WTC11 (cell line): ENCODE results near the gene KCNJ8. TPM values are rescaled to one million over a fixed set of nuclear protein-coding genes. Genes with fewer than 3 reads are reported as not detected.

Experiments used
- ATAC-seq: fragments of 200-7000 bp; cut with Tn5 transposase; 2 replicates; pipeline ENCODE4 v1.10.0; 2021; ENCODE audit warnings: mild to moderate bottlenecking, moderate library complexity
- Bru-seq: library from RNA; stranded (reverse); fragments of 400-500 nt; gene quantifications from one replicate; lab custom pipeline; 2021; lab: Mats Ljungman, UMichigan
- CTCF ChIA-PET: fragments of 300-600 bp; sonication (Branson Sonifier 250); formaldehyde crosslinking; loops from one replicate; lab custom pipeline; 2021; ENCODE audit warnings: antibody characterized with exemption; lab: Charles Lee
- POLR2A ChIA-PET: fragments of 350-600 bp; sonication (Branson Sonifier 250); formaldehyde crosslinking; loops from one replicate; lab custom pipeline; 2021; ENCODE audit warnings: antibody characterized with exemption; lab: Charles Lee
- DNase-seq: peaks from one replicate; pipeline ENCODE4 v3.0.0; 2021; ENCODE audit warnings: low spot score
- H3K27ac Mint-ChIP-seq: 2 replicates; pipeline ENCODE4 v1.8.0; 2021; ENCODE audit warnings: mixed read lengths
- H3K27me3 Mint-ChIP-seq: 2 replicates; pipeline ENCODE4 v1.8.0; 2021; ENCODE audit warnings: low read depth, mild to moderate bottlenecking, moderate library complexity, mixed read lengths
- H3K36me3 Mint-ChIP-seq: 2 replicates; pipeline ENCODE4 v1.8.0; 2021; ENCODE audit warnings: mixed read lengths
- H3K4me1 Mint-ChIP-seq: 2 replicates; pipeline ENCODE4 v1.8.0; 2022; ENCODE audit warnings: mixed read lengths
- H3K4me3 Mint-ChIP-seq: 2 replicates; pipeline ENCODE4 v1.8.0; 2021; ENCODE audit warnings: mild to moderate bottlenecking, moderate library complexity, mixed read lengths
- H3K9me3 Mint-ChIP-seq: 2 replicates; pipeline ENCODE4 v1.8.0; 2021; ENCODE audit warnings: mixed read lengths
- ATF6 ChIP-seq: sonication (generic); formaldehyde crosslinking; IDR thresholded peaks from 2 replicates; pipeline ENCODE4 v1.8.1; 2023; ENCODE audit warnings: mild to moderate bottlenecking, missing genetic modification reagents
- ESRRA ChIP-seq: sonication (generic); formaldehyde crosslinking; IDR thresholded peaks from 2 replicates; pipeline ENCODE4 v1.8.1; 2022; ENCODE audit warnings: mild to moderate bottlenecking, missing genetic modification reagents, borderline replicate concordance
- FOXK1 ChIP-seq: sonication (generic); formaldehyde crosslinking; IDR thresholded peaks from 2 replicates; pipeline ENCODE4 v1.8.0; 2022; ENCODE audit warnings: mild to moderate bottlenecking, moderate library complexity, missing genetic modification reagents
- HMGXB4 ChIP-seq: sonication (generic); formaldehyde crosslinking; IDR thresholded peaks from 2 replicates; pipeline ENCODE4 v1.8.1; 2023; ENCODE audit warnings: mild to moderate bottlenecking, moderate library complexity, missing genetic modification reagents
- KAT7 ChIP-seq: sonication (generic); formaldehyde crosslinking; IDR thresholded peaks from 2 replicates; pipeline ENCODE4 v1.8.1; 2023; ENCODE audit warnings: missing genetic modification reagents, mild to moderate bottlenecking, borderline replicate concordance
- NR2C2 ChIP-seq: sonication (generic); formaldehyde crosslinking; IDR thresholded peaks from 2 replicates; pipeline ENCODE4 v1.8.0; 2022; ENCODE audit warnings: mild to moderate bottlenecking, missing genetic modification reagents
- STAT6 ChIP-seq: sonication (generic); formaldehyde crosslinking; conservative IDR thresholded peaks from 2 replicates; pipeline ENCODE4 v1.8.1; 2023; ENCODE audit warnings: mild to moderate bottlenecking, low read depth, missing genetic modification reagents, moderate library complexity
- TEAD4 ChIP-seq: sonication (generic); formaldehyde crosslinking; IDR thresholded peaks from 2 replicates; pipeline ENCODE4 v1.8.0; 2022; ENCODE audit warnings: mild to moderate bottlenecking, missing genetic modification reagents
- ZBTB21 ChIP-seq: sonication (generic); formaldehyde crosslinking; IDR thresholded peaks from 2 replicates; pipeline ENCODE4 v1.8.1; 2023; ENCODE audit warnings: mild to moderate bottlenecking, missing genetic modification reagents, borderline replicate concordance
- ZNF138 ChIP-seq: sonication (generic); formaldehyde crosslinking; conservative IDR thresholded peaks from 2 replicates; pipeline ENCODE4 v1.8.1; 2022; ENCODE audit warnings: mild to moderate bottlenecking, moderate library complexity, missing genetic modification reagents
- ZNF219 ChIP-seq: sonication (generic); formaldehyde crosslinking; IDR thresholded peaks from 2 replicates; pipeline ENCODE4 v1.8.0; 2023; ENCODE audit warnings: missing genetic modification reagents, mild to moderate bottlenecking, borderline replicate concordance
- ZNF423 ChIP-seq: fragments of 250-450 bp; sonication (Bioruptor Pico); IDR thresholded peaks from 2 replicates; pipeline ENCODE4 v2.1.2; 2022; ENCODE audit warnings: mild to moderate bottlenecking, moderate library complexity
- long read RNA-seq, 3 experiments: library from RNA in 1 of 3; library from capped mRNA in 1 of 3; library from polyadenylated mRNA in 1 of 3; unstranded in 2 of 3; stranded (forward) in 1 of 3; transcript quantifications; one replicate each; pipeline ENCODE4 v2.0.0, GENCODE V29; 2021
- total RNA-seq: library from RNA; stranded (reverse); gene quantifications from 3 replicates; pipeline ENCODE4 v1.2.3, GENCODE V29; 2021
- TF ChIP-seq, protein P1 (sequence below): sonication (generic); formaldehyde crosslinking; IDR thresholded peaks from 2 replicates; pipeline ENCODE4 v1.8.0; 2022; ENCODE audit warnings: mild to moderate bottlenecking, missing genetic modification reagents
- TF ChIP-seq, protein P2 (sequence below): sonication (generic); formaldehyde crosslinking; IDR thresholded peaks from 2 replicates; pipeline ENCODE4 v1.8.1; 2023; ENCODE audit warnings: mild to moderate bottlenecking, missing genetic modification reagents, borderline replicate concordance

The KCNJ8 gene
- total RNA-seq (1.1 to 1.9 TPM (median 1.4 TPM) in 3 replicates), Bru-seq, nascent RNA (percentile 41 among the genes with signal in this experiment)
- long read RNA-seq, experiment 1, partial matches to known transcripts: 1 of 4 reads
- long read RNA-seq, experiment 1, other reads (novel, unspliced or antisense): 0 of 4 reads
- long read RNA-seq, experiment 2, partial matches to known transcripts: 0 of 1 reads
- long read RNA-seq, experiment 2, other reads (novel, unspliced or antisense): 0 of 1 reads
- long read RNA-seq, experiment 3, partial matches to known transcripts: 0 of 1 reads
- long read RNA-seq, experiment 3, other reads (novel, unspliced or antisense): 0 of 1 reads

DNA sequence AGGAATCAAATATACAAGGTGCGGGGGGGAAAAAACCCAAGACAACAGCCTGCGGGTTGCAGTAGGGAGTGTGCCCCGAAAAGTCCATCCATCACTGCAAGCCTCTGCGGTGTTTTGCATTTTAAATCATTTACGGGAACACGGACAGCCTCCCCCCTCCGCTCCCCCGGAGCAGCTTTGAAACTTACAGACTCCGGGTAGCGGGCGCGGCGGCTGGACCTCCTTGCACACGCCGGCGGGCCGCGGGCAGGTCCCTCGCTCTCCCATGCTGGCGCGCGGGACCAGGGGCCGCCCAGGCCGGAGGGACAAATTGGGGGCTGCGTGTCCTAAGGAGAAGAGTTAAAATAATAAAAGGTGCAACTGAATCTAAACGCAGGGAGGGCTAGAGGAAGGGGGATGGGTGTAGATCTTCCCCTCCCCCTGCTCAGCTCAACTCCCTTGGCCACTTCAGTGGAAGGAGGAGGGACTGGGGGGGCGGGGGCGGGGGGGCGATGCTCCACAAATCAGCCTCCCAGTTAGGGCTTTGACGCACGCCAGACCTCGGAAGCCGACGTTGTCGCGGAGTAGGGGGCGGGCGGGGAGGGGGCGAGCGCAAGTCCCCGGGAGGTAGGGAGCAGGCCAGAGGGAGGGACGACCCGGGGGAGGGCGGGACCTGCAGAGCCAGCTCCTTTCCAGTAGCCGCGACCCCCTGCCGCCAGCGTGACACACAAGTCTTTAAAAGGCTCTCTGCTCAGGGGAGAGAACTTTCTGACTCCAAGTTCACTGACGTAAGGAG lies at the start of gene KCNJ8:
KCNJ8 (minus strand) TSS at position 349 of the 775 bp plus-strand sequence. CDS start 1,090 bp downstream, outside the sequence.
- no peak for TF ChIP-seq KAT7 (CRISPR knock-in tag)
- 0 out of 2 replicates have a peak, but pooled peaks have one; percentile 42 for TF ChIP-seq ZNF423 (CRISPR knock-in tag)
- DNase-seq (peak; percentile 77), ATAC-seq (peak; percentile 72)
- Mint-ChIP-seq H3K9me3 (no peaks in the 10 kb centered on the region), H3K36me3 (no peaks in the 10 kb centered on the region), H3K4me1 (peaks cover 19% of the 10 kb centered on the region), H3K27me3 (peaks cover 33% of the 10 kb centered on the region), H3K4me3 (peak within 1 kb of the TSS; percentile 64), H3K27ac (no peak within 1 kb of the TSS)
- CTCF ChIA-PET: interaction anchor here (0.6 to 2.1 kb wide), 10 partner anchors 11 to 1807 kb away, joined by 3 to 6 read pairs (median 4); no protein-coding TSS in a partner anchor
- POLR2A ChIA-PET: interaction anchor here (0.6 to 1.4 kb wide), 2 partner anchors 124 to 493 kb away, joined by 3 read pairs; no protein-coding TSS in a partner anchor

DNA sequence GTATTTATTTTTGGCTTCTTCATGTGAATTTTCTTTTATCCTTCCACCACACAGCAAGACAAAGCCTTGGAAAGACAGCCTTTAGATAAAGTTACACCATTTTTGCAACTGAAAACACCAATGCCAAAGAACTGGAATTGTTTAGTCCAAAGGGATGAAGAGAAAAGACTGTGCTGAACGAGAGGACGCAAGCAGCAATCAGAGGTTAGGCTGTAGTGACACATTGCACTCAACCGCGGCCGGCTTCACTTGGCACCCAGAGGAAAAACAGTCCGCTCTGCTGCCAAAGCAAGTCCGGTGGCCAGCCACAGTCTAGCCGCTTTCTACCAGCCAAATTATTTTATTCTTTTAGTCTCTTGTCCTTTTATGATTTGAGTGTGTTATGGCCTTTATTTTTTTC lies 49.1 kb upstream of the KCNJ8 start:
- ChIA-PET CTCF (no interaction called here), POLR2A (no interaction called here)
- no peak for ATAC-seq
- H3K4me1 Mint-ChIP-seq: no peaks in the 10 kb centered on the region
- H3K27ac Mint-ChIP-seq: no peak overlapping the region
- peak; percentile 12 for DNase-seq
- H3K27me3 Mint-ChIP-seq: 0 out of 2 replicates have a peak, but pooled peaks cover 4% of the 10 kb centered on the region
- no peaks in the 10 kb centered on the region for H3K9me3 Mint-ChIP-seq
- H3K36me3 Mint-ChIP-seq: no peaks in the 10 kb centered on the region
- H3K4me3 Mint-ChIP-seq: no peak overlapping the region
- no peak for TF ChIP-seq ZBTB21
- TF ChIP-seq STAT6 (CRISPR knock-in tag): no peak
- no peak for TF ChIP-seq ATF6 (CRISPR knock-in tag)
- TF ChIP-seq FOXK1: no peak
- TF ChIP-seq, protein P1, sequence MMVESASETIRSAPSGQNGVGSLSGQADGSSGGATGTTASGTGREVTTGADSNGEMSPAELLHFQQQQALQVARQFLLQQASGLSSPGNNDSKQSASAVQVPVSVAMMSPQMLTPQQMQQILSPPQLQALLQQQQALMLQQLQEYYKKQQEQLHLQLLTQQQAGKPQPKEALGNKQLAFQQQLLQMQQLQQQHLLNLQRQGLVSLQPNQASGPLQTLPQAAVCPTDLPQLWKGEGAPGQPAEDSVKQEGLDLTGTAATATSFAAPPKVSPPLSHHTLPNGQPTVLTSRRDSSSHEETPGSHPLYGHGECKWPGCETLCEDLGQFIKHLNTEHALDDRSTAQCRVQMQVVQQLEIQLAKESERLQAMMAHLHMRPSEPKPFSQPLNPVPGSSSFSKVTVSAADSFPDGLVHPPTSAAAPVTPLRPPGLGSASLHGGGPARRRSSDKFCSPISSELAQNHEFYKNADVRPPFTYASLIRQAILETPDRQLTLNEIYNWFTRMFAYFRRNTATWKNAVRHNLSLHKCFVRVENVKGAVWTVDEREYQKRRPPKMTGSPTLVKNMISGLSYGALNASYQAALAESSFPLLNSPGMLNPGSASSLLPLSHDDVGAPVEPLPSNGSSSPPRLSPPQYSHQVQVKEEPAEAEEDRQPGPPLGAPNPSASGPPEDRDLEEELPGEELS: no peak
- TF ChIP-seq, protein P2, sequence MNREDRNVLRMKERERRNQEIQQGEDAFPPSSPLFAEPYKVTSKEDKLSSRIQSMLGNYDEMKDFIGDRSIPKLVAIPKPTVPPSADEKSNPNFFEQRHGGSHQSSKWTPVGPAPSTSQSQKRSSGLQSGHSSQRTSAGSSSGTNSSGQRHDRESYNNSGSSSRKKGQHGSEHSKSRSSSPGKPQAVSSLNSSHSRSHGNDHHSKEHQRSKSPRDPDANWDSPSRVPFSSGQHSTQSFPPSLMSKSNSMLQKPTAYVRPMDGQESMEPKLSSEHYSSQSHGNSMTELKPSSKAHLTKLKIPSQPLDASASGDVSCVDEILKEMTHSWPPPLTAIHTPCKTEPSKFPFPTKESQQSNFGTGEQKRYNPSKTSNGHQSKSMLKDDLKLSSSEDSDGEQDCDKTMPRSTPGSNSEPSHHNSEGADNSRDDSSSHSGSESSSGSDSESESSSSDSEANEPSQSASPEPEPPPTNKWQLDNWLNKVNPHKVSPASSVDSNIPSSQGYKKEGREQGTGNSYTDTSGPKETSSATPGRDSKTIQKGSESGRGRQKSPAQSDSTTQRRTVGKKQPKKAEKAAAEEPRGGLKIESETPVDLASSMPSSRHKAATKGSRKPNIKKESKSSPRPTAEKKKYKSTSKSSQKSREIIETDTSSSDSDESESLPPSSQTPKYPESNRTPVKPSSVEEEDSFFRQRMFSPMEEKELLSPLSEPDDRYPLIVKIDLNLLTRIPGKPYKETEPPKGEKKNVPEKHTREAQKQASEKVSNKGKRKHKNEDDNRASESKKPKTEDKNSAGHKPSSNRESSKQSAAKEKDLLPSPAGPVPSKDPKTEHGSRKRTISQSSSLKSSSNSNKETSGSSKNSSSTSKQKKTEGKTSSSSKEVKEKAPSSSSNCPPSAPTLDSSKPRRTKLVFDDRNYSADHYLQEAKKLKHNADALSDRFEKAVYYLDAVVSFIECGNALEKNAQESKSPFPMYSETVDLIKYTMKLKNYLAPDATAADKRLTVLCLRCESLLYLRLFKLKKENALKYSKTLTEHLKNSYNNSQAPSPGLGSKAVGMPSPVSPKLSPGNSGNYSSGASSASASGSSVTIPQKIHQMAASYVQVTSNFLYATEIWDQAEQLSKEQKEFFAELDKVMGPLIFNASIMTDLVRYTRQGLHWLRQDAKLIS: no peak
- TF ChIP-seq ZNF138 (CRISPR knock-in tag): no peak
- TF ChIP-seq TEAD4 (CRISPR knock-in tag): no peak
- no peak for TF ChIP-seq ZNF219
- no peak for TF ChIP-seq NR2C2
- TF ChIP-seq ESRRA (CRISPR knock-in tag): no peak
- no peak for TF ChIP-seq HMGXB4
